Measurements from ENCODE around the gene SPACA7. TPM values are rescaled to one million over a fixed set of nuclear protein-coding genes. Genes with fewer than 3 reads are reported as not detected.
A peak's percentile ranks its signal among the peaks of the same experiment; 100 is the strongest.

SPACA7 gene
- polyA plus RNA-seq, 1 experiment, result not detected

DNA sequence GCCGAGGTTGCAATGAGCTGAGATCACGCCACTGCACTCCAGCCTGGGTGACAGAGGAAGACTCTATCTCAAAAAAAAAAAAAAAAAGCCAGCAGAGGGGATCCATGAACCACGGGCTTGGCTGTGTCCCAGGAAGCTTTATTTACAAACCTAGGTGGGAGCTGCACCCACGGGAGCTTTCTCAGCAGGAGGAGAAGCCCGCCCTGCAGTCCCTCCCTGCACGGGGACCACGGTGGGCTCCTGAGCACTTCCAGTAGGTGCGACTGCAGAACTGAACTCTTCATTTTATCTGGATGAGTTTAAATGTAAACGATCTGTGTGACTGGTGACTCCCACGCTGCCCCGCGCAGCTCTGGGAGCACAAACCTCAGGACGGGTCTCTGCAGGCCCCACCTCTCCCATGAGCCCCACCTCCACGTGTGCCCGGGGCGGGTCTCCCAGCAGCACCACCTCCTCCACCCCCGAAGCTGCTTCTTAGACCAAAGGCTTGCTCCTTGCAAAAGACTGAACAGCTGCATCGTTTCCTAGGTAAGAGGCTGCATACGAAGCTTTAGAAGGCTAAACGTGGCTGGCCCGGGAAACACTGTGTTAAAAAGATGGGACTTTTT lies 66.4 kb downstream of the SPACA7 start:
- ChIA-PET POLR2A (no interaction called here), CTCF (interaction anchor here (0.5 to 3.0 kb wide), 9 partner anchors 18 to 1883 kb away, joined by 3 to 20 read pairs (median 3); no protein-coding TSS in a partner anchor)
- Histone ChIP-seq H3K4me3 (ENCODE audit: low read depth, low read length) (no peak overlapping the region), H3K36me3 (ENCODE audit: control insufficient read depth, insufficient read depth, low read length) (no peaks in the 10 kb centered on the region), H3K27me3 (ENCODE audit: control insufficient read depth, insufficient read depth, low read length) (no peaks in the 10 kb centered on the region; the same call in 1 of the 2 replicates)
- TF ChIP-seq, protein P1, sequence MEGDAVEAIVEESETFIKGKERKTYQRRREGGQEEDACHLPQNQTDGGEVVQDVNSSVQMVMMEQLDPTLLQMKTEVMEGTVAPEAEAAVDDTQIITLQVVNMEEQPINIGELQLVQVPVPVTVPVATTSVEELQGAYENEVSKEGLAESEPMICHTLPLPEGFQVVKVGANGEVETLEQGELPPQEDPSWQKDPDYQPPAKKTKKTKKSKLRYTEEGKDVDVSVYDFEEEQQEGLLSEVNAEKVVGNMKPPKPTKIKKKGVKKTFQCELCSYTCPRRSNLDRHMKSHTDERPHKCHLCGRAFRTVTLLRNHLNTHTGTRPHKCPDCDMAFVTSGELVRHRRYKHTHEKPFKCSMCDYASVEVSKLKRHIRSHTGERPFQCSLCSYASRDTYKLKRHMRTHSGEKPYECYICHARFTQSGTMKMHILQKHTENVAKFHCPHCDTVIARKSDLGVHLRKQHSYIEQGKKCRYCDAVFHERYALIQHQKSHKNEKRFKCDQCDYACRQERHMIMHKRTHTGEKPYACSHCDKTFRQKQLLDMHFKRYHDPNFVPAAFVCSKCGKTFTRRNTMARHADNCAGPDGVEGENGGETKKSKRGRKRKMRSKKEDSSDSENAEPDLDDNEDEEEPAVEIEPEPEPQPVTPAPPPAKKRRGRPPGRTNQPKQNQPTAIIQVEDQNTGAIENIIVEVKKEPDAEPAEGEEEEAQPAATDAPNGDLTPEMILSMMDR (IDR thresholded peaks at IDR 0.05; ENCODE audit: insufficient read depth, low read depth, low read length), result no peak
- DNase-seq (ENCODE audit: low read depth), result no peak

DNA sequence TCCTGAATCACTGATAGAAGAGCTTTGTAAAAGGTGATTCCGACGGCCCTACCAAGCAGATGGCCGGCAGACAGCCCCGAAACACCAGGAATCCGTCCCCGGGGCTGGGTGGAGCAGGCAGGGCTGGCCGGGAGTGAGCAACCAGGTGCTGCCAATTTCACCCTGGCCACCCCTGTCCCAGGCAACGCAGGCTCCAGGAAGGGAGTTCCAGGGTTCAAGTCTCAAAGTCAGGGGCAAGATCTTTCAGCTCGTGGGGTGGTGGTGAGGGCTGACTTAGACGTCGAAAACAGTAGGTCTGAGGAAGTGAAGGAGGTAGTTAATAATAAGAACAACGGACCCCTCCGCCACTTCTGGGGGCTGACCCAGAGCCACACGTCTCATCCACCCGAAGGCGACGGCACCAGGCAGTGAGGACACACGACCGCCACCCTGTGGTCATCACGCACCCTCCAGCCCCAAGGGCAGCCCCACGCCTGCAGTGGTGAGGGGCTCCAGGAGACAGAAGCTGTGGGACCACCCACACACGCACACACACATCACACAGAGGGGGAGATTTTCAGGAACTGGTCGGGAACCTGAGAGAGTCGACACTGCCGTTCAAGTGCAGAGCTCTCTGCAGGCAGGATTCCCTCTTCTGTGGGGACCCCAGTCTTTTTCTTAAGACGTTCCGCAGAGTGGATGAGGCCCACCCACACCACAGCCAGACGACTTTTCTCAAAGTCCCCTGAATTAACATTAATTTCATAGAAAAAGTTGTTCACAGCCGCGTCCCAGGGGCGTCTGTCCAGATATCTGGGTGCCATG lies 67.2 kb downstream of the SPACA7 start:
- CTCF ChIA-PET, result interaction anchor here (0.5 to 3.0 kb wide), 17 partner anchors 11 to 1115 kb away, joined by 3 to 20 read pairs (median 3); no protein-coding TSS in a partner anchor

DNA sequence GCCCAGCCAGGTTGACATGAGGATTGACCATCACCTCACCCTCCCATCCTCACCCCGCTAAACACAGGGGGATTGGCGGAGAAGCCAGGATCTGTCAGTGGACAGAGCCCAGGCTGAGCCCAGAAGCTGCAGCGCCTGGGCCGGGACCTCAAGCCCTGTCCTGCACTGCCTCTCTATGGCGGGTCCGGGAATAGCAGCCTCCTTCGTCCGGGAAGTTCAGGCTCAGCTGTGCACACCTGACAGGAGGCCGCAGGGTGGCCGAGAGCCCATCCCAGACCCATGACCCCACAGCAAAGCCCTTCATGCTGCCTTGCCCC lies 67.8 kb downstream of the SPACA7 start:
- TF ChIP-seq, protein P1 (IDR thresholded peaks at IDR 0.05; ENCODE audit: insufficient read depth, low read depth, low read length), result peak; percentile 86
- no peaks in the 10 kb centered on the region for H3K36me3 ChIP-seq (ENCODE audit: control insufficient read depth, insufficient read depth, low read length)
- DNase-seq (ENCODE audit: low read depth), result no peak
- CTCF ChIA-PET, result interaction anchor here (0.6 to 3.0 kb wide), 16 partner anchors 9 to 1116 kb away, joined by 3 to 20 read pairs (median 3); no protein-coding TSS in a partner anchor
- H3K4me3 ChIP-seq (ENCODE audit: low read depth, low read length), result no peak overlapping the region
- no peaks in the 10 kb centered on the region; the same call in 1 of the 2 replicates for H3K27me3 ChIP-seq (ENCODE audit: control insufficient read depth, insufficient read depth, low read length)
- POLR2A ChIA-PET, result no interaction called here

More for the DNA sequence above, 67.2 kb downstream of the SPACA7 start:
- DNase-seq (ENCODE audit: low read depth), result no peak
- no peak overlapping the region for H3K4me3 ChIP-seq (ENCODE audit: low read depth, low read length)
- POLR2A ChIA-PET, result no interaction called here
- no peaks in the 10 kb centered on the region; the same call in 1 of the 2 replicates for H3K27me3 ChIP-seq (ENCODE audit: control insufficient read depth, insufficient read depth, low read length)
- H3K36me3 ChIP-seq (ENCODE audit: control insufficient read depth, insufficient read depth, low read length), result no peaks in the 10 kb centered on the region
- TF ChIP-seq, protein P1 (IDR thresholded peaks at IDR 0.05; ENCODE audit: insufficient read depth, low read depth, low read length), result peak; percentile 46; the same call in 1 of the 2 replicates

DNA sequence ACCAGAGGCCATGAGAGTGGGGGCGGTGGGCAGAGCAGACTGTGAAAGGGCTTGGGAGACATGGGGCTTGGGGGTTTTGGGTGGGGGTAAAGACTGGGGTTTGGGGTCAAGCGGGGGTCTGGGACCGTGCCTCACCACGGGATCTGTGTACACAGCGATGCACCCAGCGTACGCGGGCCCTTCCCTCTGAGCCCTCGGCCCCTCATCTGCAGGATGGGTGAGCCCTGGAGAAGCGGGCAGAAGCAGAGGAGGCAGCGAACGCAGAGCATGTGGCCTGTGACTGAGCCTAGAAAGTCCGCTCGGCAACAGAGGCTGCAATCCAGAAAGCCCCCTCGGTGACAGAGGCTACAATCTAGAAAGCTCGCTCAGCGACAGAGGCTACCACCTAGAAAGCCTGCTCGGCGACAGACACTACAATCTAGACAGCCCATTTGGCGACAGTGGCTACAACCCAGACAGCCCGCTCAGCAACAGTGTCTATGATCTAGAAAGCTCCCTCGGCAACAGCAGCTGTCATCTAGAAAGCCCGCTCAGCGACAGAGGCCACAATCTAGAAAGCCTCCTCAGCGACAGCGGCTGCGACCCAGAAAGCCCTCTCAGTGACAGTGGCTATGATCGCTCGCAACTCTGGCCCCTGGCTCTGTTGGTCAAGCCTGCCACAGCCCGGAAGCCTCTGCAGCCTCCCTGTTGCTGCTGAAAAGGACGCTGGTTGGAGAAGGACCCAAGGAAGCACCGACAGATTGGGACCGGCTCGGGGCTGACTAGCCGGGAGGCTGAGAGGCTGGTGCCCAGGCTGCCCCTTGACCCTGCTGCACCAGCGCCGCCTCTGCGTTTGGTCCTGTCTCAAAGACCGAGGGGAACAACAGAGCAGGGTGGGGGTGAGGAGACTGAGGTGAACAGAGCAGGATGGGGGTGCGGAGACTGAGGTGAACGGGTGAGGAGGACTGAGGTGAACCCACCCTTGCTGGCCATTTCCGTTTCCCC lies 68.6 kb downstream of the SPACA7 start:
- H3K36me3 ChIP-seq (ENCODE audit: control insufficient read depth, insufficient read depth, low read length), result no peaks in the 10 kb centered on the region
- no peak for DNase-seq (ENCODE audit: low read depth)
- ChIA-PET POLR2A (no interaction called here), CTCF (interaction anchor here (0.6 to 3.0 kb wide), 9 partner anchors 9 to 972 kb away, joined by 3 to 20 read pairs (median 3); no protein-coding TSS in a partner anchor)
- no peaks in the 10 kb centered on the region; the same call in 1 of the 2 replicates for H3K27me3 ChIP-seq (ENCODE audit: control insufficient read depth, insufficient read depth, low read length)
- H3K4me3 ChIP-seq (ENCODE audit: low read depth, low read length), result no peak overlapping the region
- TF ChIP-seq, protein P1 (IDR thresholded peaks at IDR 0.05; ENCODE audit: insufficient read depth, low read depth, low read length), result no peak

Measured in BJ (cell line).